Activated B cell treated with CpG ODN at 0.5 μM for 24 hours (primary cell): ENCODE data around the gene MSI2. TPM values are rescaled to one million over a fixed set of nuclear protein-coding genes. Genes with fewer than 3 reads are reported as not detected.

Experiments
- ATAC-seq: fragments of 200-7000 bp; cut with Tn5 transposase; one replicate; pipeline ENCODE4 v1.10.0; 2021; ENCODE audit warnings: low read depth, mild to moderate bottlenecking, moderate library complexity
- CTCF ChIA-PET: fragments of 350-600 bp; sonication (Branson Sonifier 250); formaldehyde crosslinking; loops from one replicate; lab custom pipeline; 2021; ENCODE audit warnings: antibody characterized with exemption; lab: Charles Lee
- POLR2A ChIA-PET: fragments of 350-600 bp; sonication (Branson Sonifier 250); formaldehyde crosslinking; loops from one replicate; lab custom pipeline; 2021; ENCODE audit warnings: antibody characterized with exemption; lab: Charles Lee
- DNase-seq: peaks from one replicate; pipeline ENCODE4 v3.0.0; 2022
- H3K27ac Mint-ChIP-seq: one replicate; pipeline ENCODE4 v1.8.0; 2020; ENCODE audit warnings: mixed read lengths
- H3K27me3 Mint-ChIP-seq: one replicate; pipeline ENCODE4 v1.8.0; 2021; ENCODE audit warnings: mixed read lengths
- H3K36me3 Mint-ChIP-seq: one replicate; pipeline ENCODE4 v1.8.0; 2021; ENCODE audit warnings: low read depth, mixed read lengths
- H3K4me1 Mint-ChIP-seq: one replicate; pipeline ENCODE4 v1.8.0; 2021; ENCODE audit warnings: mixed read lengths
- H3K4me3 Mint-ChIP-seq: one replicate; pipeline ENCODE4 v1.8.0; 2020; ENCODE audit warnings: mild to moderate bottlenecking, mixed read lengths
- H3K9me3 Mint-ChIP-seq: one replicate; pipeline ENCODE4 v1.8.0; 2020; ENCODE audit warnings: mixed read lengths
- intact Hi-C: fragments of 100-400 bp; cut with micrococcal nuclease; formaldehyde crosslinking; loops from one replicate; pipeline ENCODE4 v1.15.1; 2024
- total RNA-seq: library from RNA; stranded (reverse); gene quantifications from 2 replicates; pipeline ENCODE4 v1.2.3, GENCODE V29; 2022
- TF ChIP-seq, protein P1 (sequence below): fragments of 200-600 bp; IDR thresholded peaks from one replicate; pipeline ENCODE4 v1.8.0; 2022; ENCODE audit warnings: antibody characterized with exemption, mild to moderate bottlenecking

The MSI2 gene
- total RNA-seq, 1 donor from 2014 or later = 102 TPM

- POLR2A ChIA-PET = no interaction called here
- H3K27me3 Mint-ChIP-seq = no peaks in the 10 kb centered on the region
- ATAC-seq (no peak), DNase-seq (no peak)
- TF ChIP-seq, protein P1, sequence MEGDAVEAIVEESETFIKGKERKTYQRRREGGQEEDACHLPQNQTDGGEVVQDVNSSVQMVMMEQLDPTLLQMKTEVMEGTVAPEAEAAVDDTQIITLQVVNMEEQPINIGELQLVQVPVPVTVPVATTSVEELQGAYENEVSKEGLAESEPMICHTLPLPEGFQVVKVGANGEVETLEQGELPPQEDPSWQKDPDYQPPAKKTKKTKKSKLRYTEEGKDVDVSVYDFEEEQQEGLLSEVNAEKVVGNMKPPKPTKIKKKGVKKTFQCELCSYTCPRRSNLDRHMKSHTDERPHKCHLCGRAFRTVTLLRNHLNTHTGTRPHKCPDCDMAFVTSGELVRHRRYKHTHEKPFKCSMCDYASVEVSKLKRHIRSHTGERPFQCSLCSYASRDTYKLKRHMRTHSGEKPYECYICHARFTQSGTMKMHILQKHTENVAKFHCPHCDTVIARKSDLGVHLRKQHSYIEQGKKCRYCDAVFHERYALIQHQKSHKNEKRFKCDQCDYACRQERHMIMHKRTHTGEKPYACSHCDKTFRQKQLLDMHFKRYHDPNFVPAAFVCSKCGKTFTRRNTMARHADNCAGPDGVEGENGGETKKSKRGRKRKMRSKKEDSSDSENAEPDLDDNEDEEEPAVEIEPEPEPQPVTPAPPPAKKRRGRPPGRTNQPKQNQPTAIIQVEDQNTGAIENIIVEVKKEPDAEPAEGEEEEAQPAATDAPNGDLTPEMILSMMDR = no peak
- peaks cover 8% of the 10 kb centered on the region for H3K36me3 Mint-ChIP-seq
- intact Hi-C loops = no loop called here
- peaks cover 7% of the 10 kb centered on the region for H3K4me1 Mint-ChIP-seq
- H3K9me3 Mint-ChIP-seq = no peaks in the 10 kb centered on the region
- H3K27ac Mint-ChIP-seq = no peak overlapping the region
- H3K4me3 Mint-ChIP-seq = no peak overlapping the region
- CTCF ChIA-PET = no interaction called here
Observed at GRCh38 chr17:57565176-57565575, 308.9 kb downstream of the MSI2 start.

DNA sequence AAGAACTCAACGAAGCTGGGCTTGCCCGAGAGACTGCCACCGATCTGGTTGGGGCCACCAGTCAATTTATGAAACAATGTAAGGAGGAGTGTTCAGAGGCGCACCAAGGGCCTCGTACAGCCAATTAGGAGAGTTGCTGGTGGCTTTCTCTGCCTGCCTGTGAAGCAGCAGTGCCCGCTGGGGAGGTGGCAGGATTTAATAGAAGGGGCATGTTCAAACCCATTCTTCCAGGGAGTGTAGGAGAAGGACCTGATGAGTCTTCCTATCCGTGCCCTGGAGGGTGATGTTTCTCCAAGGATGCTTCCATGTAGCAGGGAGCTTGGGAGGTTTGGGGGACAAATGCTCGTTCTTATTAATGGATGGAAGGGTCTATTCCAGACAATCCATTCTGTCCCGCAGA lies 310.4 kb downstream of the MSI2 start:
- Mint-ChIP-seq H3K9me3 (no peaks in the 10 kb centered on the region), H3K4me1 (no peaks in the 10 kb centered on the region), H3K27me3 (no peaks in the 10 kb centered on the region), H3K27ac (no peak overlapping the region), H3K36me3 (peaks cover 8% of the 10 kb centered on the region), H3K4me3 (no peak overlapping the region)
- intact Hi-C loops = no loop called here
- ChIA-PET POLR2A (no interaction called here), CTCF (no interaction called here)
- DNase-seq = no peak
- ATAC-seq = no peak
- TF ChIP-seq, protein P1 = no peak

GRCh38 chr17:57567251-57567650 lies 310.9 kb downstream of the MSI2 start:
- intact Hi-C loops = no loop called here
- ATAC-seq (no peak), DNase-seq (no peak)
- Mint-ChIP-seq H3K27ac (no peak overlapping the region), H3K4me1 (no peaks in the 10 kb centered on the region), H3K4me3 (no peak overlapping the region), H3K36me3 (peaks cover 8% of the 10 kb centered on the region), H3K27me3 (no peaks in the 10 kb centered on the region), H3K9me3 (no peaks in the 10 kb centered on the region)
- POLR2A ChIA-PET = no interaction called here
- TF ChIP-seq, protein P1 = no peak
- CTCF ChIA-PET = no interaction called here

- ATAC-seq (no peak), DNase-seq (no peak)
- H3K27ac Mint-ChIP-seq = no peak overlapping the region
- H3K4me1 Mint-ChIP-seq = no peaks in the 10 kb centered on the region
- intact Hi-C loops = no loop called here
- no peaks in the 10 kb centered on the region for H3K9me3 Mint-ChIP-seq
- peaks cover 8% of the 10 kb centered on the region for H3K36me3 Mint-ChIP-seq
- H3K4me3 Mint-ChIP-seq = no peak overlapping the region
- ChIA-PET CTCF (no interaction called here), POLR2A (interaction anchor here (0.8 kb wide), 1 partner anchor 10 kb away, joined by 9 read pairs; no protein-coding TSS in a partner anchor)
- TF ChIP-seq, protein P1 = no peak
- H3K27me3 Mint-ChIP-seq = no peaks in the 10 kb centered on the region
Observed at GRCh38 chr17:57568340-57568739, 312.0 kb downstream of the MSI2 start.

DNA sequence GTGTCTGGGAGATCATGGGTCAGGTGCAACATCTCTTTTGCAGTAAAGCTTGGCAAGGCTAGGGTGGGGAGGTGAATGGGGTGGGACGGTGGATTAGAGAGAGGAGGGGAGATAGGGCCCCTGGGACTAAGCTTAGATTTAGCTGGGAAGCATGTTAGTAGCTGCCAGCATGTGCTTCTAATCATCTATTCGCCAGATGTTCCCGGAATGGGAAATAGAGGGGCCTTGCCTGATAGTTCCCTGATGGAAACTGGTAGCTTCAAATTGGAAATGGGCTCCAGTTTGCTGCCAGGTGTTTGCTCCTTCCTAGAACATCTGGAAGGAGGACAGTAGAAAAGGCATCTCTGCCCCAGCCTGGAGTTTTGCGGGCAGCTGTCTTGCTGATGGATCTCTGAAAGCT lies 312.7 kb downstream of the MSI2 start:
- ChIA-PET CTCF (interaction anchor here (0.8 kb wide), 1 partner anchor 325 kb away, joined by 4 read pairs; no protein-coding TSS in a partner anchor), POLR2A (interaction anchor here (0.8 kb wide), 1 partner anchor 9 kb away, joined by 9 read pairs; no protein-coding TSS in a partner anchor)
- Mint-ChIP-seq H3K27me3 (no peaks in the 10 kb centered on the region), H3K27ac (no peak overlapping the region), H3K36me3 (peaks cover 8% of the 10 kb centered on the region), H3K9me3 (no peaks in the 10 kb centered on the region), H3K4me1 (no peaks in the 10 kb centered on the region), H3K4me3 (no peak overlapping the region)
- no peak for DNase-seq
- intact Hi-C loops = no loop called here
- TF ChIP-seq, protein P1 = no peak
- no peak for ATAC-seq
